GM18520 (cell line): Measurements from ENCODE around the gene FBXO31.
"Not testable (repeated sequence)": the region's sequence is repeated elsewhere in the genome, so short reads cannot be mapped to it uniquely, and the experiment has no call there.

ENCODE experiments used
- ATAC-seq: cut with Tn5 transposase; IDR thresholded peaks from one replicate; pipeline ENCODE4 v1.9.1; 2021; ENCODE audit not compliant: unreplicated experiment

The FBXO31 gene

GRCh38 chr16:87365021-87365713, 18.4 kb downstream of the FBXO31 start:
- ATAC-seq, result no peak

- no peak for ATAC-seq
Observed at GRCh38 chr16:87363771-87364455, 19.7 kb downstream of the FBXO31 start.

- not testable (repeated sequence) for ATAC-seq
Observed at GRCh38 chr16:87362828-87363559, 20.6 kb downstream of the FBXO31 start.

GRCh38 chr16:87361916-87362619, 21.5 kb downstream of the FBXO31 start:
- no peak for ATAC-seq

- ATAC-seq, result no peak
Observed at GRCh38 chr16:87360862-87361610, 22.5 kb downstream of the FBXO31 start.

GRCh38 chr16:87359121-87359520, 24.5 kb downstream of the FBXO31 start:
- ATAC-seq, result no peak

GRCh38 chr16:87358696-87359095, 24.9 kb downstream of the FBXO31 start:
- ATAC-seq, result no peak

- ATAC-seq, result no peak
Observed at GRCh38 chr16:87358250-87358649, 25.3 kb downstream of the FBXO31 start.

GRCh38 chr16:87356491-87356853, 27.1 kb downstream of the FBXO31 start:
- no peak for ATAC-seq

GRCh38 chr16:87353613-87354012, 30.0 kb downstream of the FBXO31 start:
- no peak for ATAC-seq

- no peak for ATAC-seq
Observed at GRCh38 chr16:87352818-87353217, 30.8 kb downstream of the FBXO31 start.

- ATAC-seq, result no peak
Observed at GRCh38 chr16:87351320-87351698, 32.3 kb downstream of the FBXO31 start.

- ATAC-seq, result no peak
Observed at GRCh38 chr16:87350681-87351319, 32.8 kb downstream of the FBXO31 start.

GRCh38 chr16:87350031-87350430, 33.5 kb downstream of the FBXO31 start:
- no peak for ATAC-seq

GRCh38 chr16:87348616-87349157, 34.9 kb downstream of the FBXO31 start:
- ATAC-seq, result no peak

GRCh38 chr16:87347932-87348615, 35.5 kb downstream of the FBXO31 start:
- no peak for ATAC-seq

GRCh38 chr16:87346517-87347060, 37.0 kb downstream of the FBXO31 start:
- no peak for ATAC-seq

GRCh38 chr16:87345726-87346424, 37.7 kb downstream of the FBXO31 start:
- no peak for ATAC-seq
